Astrocyte (in vitro differentiated cells and primary cell): ENCODE data around the gene ZNF837. TPM values are rescaled to one million over a fixed set of nuclear protein-coding genes. Genes with fewer than 3 reads are reported as not detected.

Source experiments
- DNase-seq: peaks from one replicate; pipeline ENCODE4 v3.0.0-alpha.2; 2010; ENCODE audit warnings: low read depth
- FAIRE-seq: peaks from 2 replicates; lab custom pipeline; 2011; peaks lifted over from hg19 to GRCh38; lab: Jason Lieb, UNC
- H2AFZ ChIP-seq: 2 replicates; pipeline ENCODE4 v1.6.0; 2012; ENCODE audit warnings: low read depth, low read length, inconsistent platforms
- H3K27ac ChIP-seq: 2 replicates; pipeline ENCODE4 v1.5.1; 2011; ENCODE audit warnings: low read depth, low read length, inconsistent platforms
- H3K27me3 ChIP-seq: 2 replicates; pipeline ENCODE4 v1.6.0; 2011; ENCODE audit warnings: low read length, inconsistent platforms; ENCODE audit not compliant: insufficient read depth
- H3K36me3 ChIP-seq: 2 replicates; pipeline ENCODE4 v1.5.1; 2011; ENCODE audit warnings: low read length, inconsistent platforms; ENCODE audit not compliant: insufficient read depth
- H3K4me1 ChIP-seq: 2 replicates; pipeline ENCODE4 v1.5.1; 2011; ENCODE audit warnings: low read length, inconsistent platforms; ENCODE audit not compliant: insufficient read depth
- H3K4me2 ChIP-seq: 2 replicates; pipeline ENCODE4 v1.6.0; 2012; ENCODE audit warnings: low read length, inconsistent platforms
- H3K4me3 ChIP-seq: 2 replicates; pipeline ENCODE4 v1.5.1; 2011; ENCODE audit warnings: low read depth, mild to moderate bottlenecking, low read length, inconsistent platforms; ENCODE audit not compliant: insufficient read depth
- H3K79me2 ChIP-seq: 2 replicates; pipeline ENCODE4 v1.6.0; 2012; ENCODE audit warnings: mild to moderate bottlenecking, low read length, inconsistent platforms; ENCODE audit not compliant: insufficient read depth
- H3K9ac ChIP-seq: 2 replicates; pipeline ENCODE4 v1.6.0; 2012; ENCODE audit warnings: mild to moderate bottlenecking, low read length, inconsistent platforms
- H3K9me3 ChIP-seq: 2 replicates; pipeline ENCODE4 v1.5.1; 2012; ENCODE audit warnings: low read depth, mild to moderate bottlenecking, low read length, inconsistent platforms; ENCODE audit not compliant: insufficient read depth
- H4K20me1 ChIP-seq: 2 replicates; pipeline ENCODE4 v1.6.0; 2012; ENCODE audit warnings: low read length, inconsistent platforms; ENCODE audit not compliant: insufficient read depth
- H3K27ac Mint-ChIP-seq: one replicate; pipeline ENCODE4 v1.8.0; 2021; ENCODE audit warnings: mild to moderate bottlenecking, mixed read lengths; ENCODE audit not compliant: unreplicated experiment
- H3K27me3 Mint-ChIP-seq: one replicate; pipeline ENCODE4 v1.8.0; 2021; ENCODE audit warnings: low read depth, mixed read lengths; ENCODE audit not compliant: unreplicated experiment
- H3K36me3 Mint-ChIP-seq: one replicate; pipeline ENCODE4 v1.8.0; 2021; ENCODE audit warnings: low read depth, mixed read lengths; ENCODE audit not compliant: unreplicated experiment
- H3K4me1 Mint-ChIP-seq: one replicate; pipeline ENCODE4 v1.8.0; 2021; ENCODE audit warnings: low read depth, mixed read lengths; ENCODE audit not compliant: unreplicated experiment
- H3K4me3 Mint-ChIP-seq: one replicate; pipeline ENCODE4 v1.8.0; 2021; ENCODE audit warnings: mild to moderate bottlenecking, moderate library complexity, mixed read lengths; ENCODE audit not compliant: unreplicated experiment
- H3K9me3 Mint-ChIP-seq: one replicate; pipeline ENCODE4 v1.8.0; 2021; ENCODE audit warnings: mild to moderate bottlenecking, mixed read lengths; ENCODE audit not compliant: unreplicated experiment
- CTCF ChIP-seq: IDR thresholded peaks from 2 replicates; pipeline ENCODE4 v1.5.1; 2011; ENCODE audit warnings: low read depth, mild to moderate bottlenecking, inconsistent platforms, low read length, moderate library complexity; ENCODE audit not compliant: insufficient read depth
- EZH2 ChIP-seq: IDR thresholded peaks from 2 replicates; pipeline ENCODE4 v1.6.1; 2012; ENCODE audit warnings: mild to moderate bottlenecking, low read length, inconsistent platforms; ENCODE audit not compliant: insufficient read depth
- total RNA-seq: library from RNA; stranded (reverse); gene quantifications from 2 replicates; pipeline ENCODE4 v1.2.1, GENCODE V29; 2021

Gene ZNF837
- total RNA-seq, 1 donor from 2014 or later, result 2.4 TPM

GRCh38 chr19:58355908-58356765 lies 24.7 kb downstream of the ZNF837 start:
- H3K36me3 ChIP-seq, result no peaks in the 10 kb centered on the region
- DNase-seq (no peak), FAIRE-seq (no peak)
- Mint-ChIP-seq H3K9me3 (no peaks in the 10 kb centered on the region), H3K27me3 (no peaks in the 10 kb centered on the region), H3K27ac (no peak overlapping the region), H3K4me1 (peaks cover 2% of the 10 kb centered on the region), H3K36me3 (peaks cover 5% of the 10 kb centered on the region), H3K4me3 (no peak overlapping the region)
- no peak overlapping the region for H2AFZ ChIP-seq
- no peaks in the 10 kb centered on the region for H4K20me1 ChIP-seq
- TF ChIP-seq EZH2 (peak; percentile 63), CTCF (no peak)
- H3K27ac ChIP-seq, result no peak overlapping the region
- H3K9me3 ChIP-seq, result peaks cover 13% of the 10 kb centered on the region
- no peaks in the 10 kb centered on the region for H3K79me2 ChIP-seq
- H3K9ac ChIP-seq, result no peak overlapping the region
- H3K4me1 ChIP-seq, result no peaks in the 10 kb centered on the region
- no peak overlapping the region for H3K4me3 ChIP-seq
- peak overlapping the region; percentile 33 for H3K4me2 ChIP-seq
- no peaks in the 10 kb centered on the region for H3K27me3 ChIP-seq

GRCh38 chr19:58355215-58355796 lies 25.5 kb downstream of the ZNF837 start:
- no peak for TF ChIP-seq CTCF
- TF ChIP-seq EZH2, result no peak
- no peaks in the 10 kb centered on the region for H3K36me3 ChIP-seq
- H3K4me1 Mint-ChIP-seq, result peaks cover 2% of the 10 kb centered on the region
- H3K4me3 ChIP-seq, result no peak overlapping the region
- peaks cover 7% of the 10 kb centered on the region for H3K36me3 Mint-ChIP-seq
- no peaks in the 10 kb centered on the region for H3K79me2 ChIP-seq
- H3K4me2 ChIP-seq, result no peak overlapping the region
- peaks cover 13% of the 10 kb centered on the region for H3K9me3 ChIP-seq
- no peak overlapping the region for H3K9ac ChIP-seq
- H3K4me3 Mint-ChIP-seq, result no peak overlapping the region
- FAIRE-seq (no peak), DNase-seq (no peak)
- no peak overlapping the region for H3K27ac Mint-ChIP-seq
- H3K27me3 Mint-ChIP-seq, result no peaks in the 10 kb centered on the region
- no peaks in the 10 kb centered on the region for H3K9me3 Mint-ChIP-seq
- no peaks in the 10 kb centered on the region for H3K27me3 ChIP-seq
- H4K20me1 ChIP-seq, result no peaks in the 10 kb centered on the region
- peaks cover under 1% of the 10 kb centered on the region for H3K4me1 ChIP-seq
- no peak overlapping the region for H2AFZ ChIP-seq
- no peak overlapping the region for H3K27ac ChIP-seq
